CD4-positive, CD25-positive, alpha-beta regulatory T cell (primary cell): ENCODE measurements around the gene BANP. TPM values are rescaled to one million over a fixed set of nuclear protein-coding genes. Genes with fewer than 3 reads are reported as not detected.
A peak's percentile ranks its signal among the peaks of the same experiment; 100 is the strongest.
"Not testable (repeated sequence)": the region's sequence is repeated elsewhere in the genome, so short reads cannot be mapped to it uniquely, and the experiment has no call there.

Source experiments
- ATAC-seq, 2 donors: fragments of 150-1000 bp; cut with Tn5 transposase; one replicate each; pipeline ENCODE4 v1.10.0; 2021; ENCODE audit warnings: low read depth in 2 of 2, moderate number of reproducible peaks in 2 of 2, moderate library complexity in 1 of 2
- DNase-seq, 3 donors: peaks; one replicate each; pipeline versions ENCODE4 v3.0.0 to v3.0.0-alpha.2; 2012 to 2022; ENCODE audit warnings: mixed read lengths in 1 of 3
- H3K27ac ChIP-seq: one replicate; pipeline ENCODE4 v1.7.0; 2013; ENCODE audit warnings: mild to moderate bottlenecking, low read length; ENCODE audit not compliant: insufficient read depth, poor library complexity, severe bottlenecking
- H3K27me3 ChIP-seq: one replicate; pipeline ENCODE4 v1.7.0; 2013; ENCODE audit warnings: low read length; ENCODE audit not compliant: control insufficient read depth, insufficient read depth
- H3K36me3 ChIP-seq: one replicate; pipeline ENCODE4 v1.7.0; 2013; ENCODE audit warnings: mild to moderate bottlenecking, low read length, moderate library complexity; ENCODE audit not compliant: control insufficient read depth, insufficient read depth
- H3K4me1 ChIP-seq: 2 replicates; pipeline ENCODE4 v1.7.0; 2013; ENCODE audit warnings: mild to moderate bottlenecking, low read length; ENCODE audit not compliant: insufficient read depth, control insufficient read depth, poor library complexity, severe bottlenecking
- H3K4me3 ChIP-seq: one replicate; pipeline ENCODE4 v1.7.0; 2013; ENCODE audit warnings: low read depth, mild to moderate bottlenecking, low read length, moderate library complexity
- H3K9me3 ChIP-seq, 2 experiments: 1 replicate in 1 of 2; 2 replicates in 1 of 2; pipeline ENCODE4 v1.7.0; 2013; ENCODE audit warnings: low read length in 2 of 2, mild to moderate bottlenecking in 1 of 2, moderate library complexity in 1 of 2; ENCODE audit not compliant: control insufficient read depth in 2 of 2
- H3K27ac Mint-ChIP-seq, 3 donors: one replicate each; pipeline ENCODE4 v1.8.0; 2020 to 2022; ENCODE audit warnings: mild to moderate bottlenecking in 3 of 3, mixed read lengths in 3 of 3, moderate library complexity in 2 of 3
- H3K27me3 Mint-ChIP-seq: one replicate; pipeline ENCODE4 v1.8.0; 2022; ENCODE audit warnings: mild to moderate bottlenecking, mixed read lengths
- H3K36me3 Mint-ChIP-seq: one replicate; pipeline ENCODE4 v1.8.0; 2020; ENCODE audit warnings: mixed read lengths
- H3K4me1 Mint-ChIP-seq, 4 donors: one replicate each; pipeline ENCODE4 v1.8.0; 2020 to 2022; ENCODE audit warnings: mixed read lengths in 4 of 4, mild to moderate bottlenecking in 1 of 4
- H3K4me3 Mint-ChIP-seq, 4 donors: one replicate each; pipeline ENCODE4 v1.8.0; 2020 to 2022; ENCODE audit warnings: mild to moderate bottlenecking in 4 of 4, mixed read lengths in 4 of 4, moderate library complexity in 3 of 4
- H3K9me3 Mint-ChIP-seq, 7 donors: one replicate each; pipeline ENCODE4 v1.8.0; 2020 to 2022; ENCODE audit warnings: mixed read lengths in 7 of 7, mild to moderate bottlenecking in 3 of 7, moderate library complexity in 2 of 7
- polyA plus RNA-seq, 4 donors: library from polyadenylated mRNA; unstranded; fragments of 300-500 nt; fragmentation: Illumina TruSeq; gene quantifications; one replicate each; pipeline ENCODE4 v1.2.3, GENCODE V29; 2021
- total RNA-seq: library from RNA; stranded (reverse); gene quantifications from one replicate; pipeline ENCODE4 v1.2.3, GENCODE V29; 2022

BANP gene
- total and polyA plus RNA-seq, 5 donors from 2014 or later = 20.4 to 114 (median 26.6) TPM

DNA sequence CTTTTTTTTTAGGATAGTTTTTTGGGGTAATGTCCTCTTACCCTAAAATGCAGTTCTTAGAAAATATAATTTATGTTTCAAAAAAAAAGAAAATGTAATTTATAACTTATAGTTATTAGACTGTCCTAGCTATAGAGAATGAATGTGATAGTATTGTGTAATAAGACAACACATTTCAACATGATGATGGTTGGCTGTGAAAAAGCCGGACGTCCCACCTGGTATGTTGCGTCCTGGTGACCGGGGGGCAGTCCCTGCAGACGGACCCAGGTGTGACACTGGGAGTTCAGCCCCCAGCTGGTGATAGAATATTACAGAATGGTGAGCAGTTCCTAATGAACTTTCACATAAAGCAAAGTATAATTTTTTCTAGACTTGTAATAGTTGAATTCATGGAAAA is 34.3 kb downstream of the BANP start:
- not testable (repeated sequence) for H3K4me3 Mint-ChIP-seq, H3K27ac ChIP-seq, H3K4me3 ChIP-seq, H3K27me3 ChIP-seq, H3K9me3 ChIP-seq, DNase-seq, H3K9me3 Mint-ChIP-seq, H3K27ac Mint-ChIP-seq, ATAC-seq, H3K27me3 Mint-ChIP-seq, H3K4me1 ChIP-seq
- Mint-ChIP-seq H3K4me1 (peaks cover 10 to 46% (median 29%) of the 10 kb centered on the region in 4 donors), H3K36me3 (peaks cover 40% of the 10 kb centered on the region)
- H3K36me3 ChIP-seq = peaks cover 39% of the 10 kb centered on the region

DNA sequence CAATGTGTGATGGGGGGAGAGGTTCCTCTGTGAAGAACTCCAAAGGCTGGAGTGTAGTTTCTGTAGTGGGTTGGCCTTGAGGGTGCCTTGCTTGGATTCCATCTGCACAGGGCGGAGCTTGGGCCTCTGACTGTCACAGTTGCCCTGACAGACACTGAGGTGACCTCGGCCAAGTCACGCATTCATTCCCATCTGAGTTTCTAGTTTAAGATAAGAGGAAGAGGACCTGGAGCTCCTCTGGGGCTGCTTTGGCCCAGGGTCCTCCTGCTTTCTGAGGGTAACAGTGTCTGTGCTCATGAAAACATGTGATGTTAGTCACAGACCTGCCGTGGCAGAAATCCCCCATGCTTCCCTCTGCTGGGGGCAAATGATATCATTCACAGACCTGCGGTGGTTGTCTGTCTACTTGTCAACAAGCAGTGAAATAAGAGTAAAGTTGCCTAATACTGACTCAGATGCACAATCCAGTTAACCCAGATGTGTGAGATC is 35.2 kb downstream of the BANP start:
- Mint-ChIP-seq H3K27ac (peak overlapping the region; percentile 87 to 91 (median 90)), H3K4me1 (peaks cover 5 to 37% (median 23%) of the 10 kb centered on the region in 4 donors), H3K36me3 (peaks cover 41% of the 10 kb centered on the region)
- not testable (repeated sequence) for H3K27me3 ChIP-seq, H3K4me1 ChIP-seq, H3K9me3 Mint-ChIP-seq, H3K27me3 Mint-ChIP-seq, H3K4me3 ChIP-seq, H3K4me3 Mint-ChIP-seq, H3K9me3 ChIP-seq
- DNase-seq = peak; percentile 17 to 56 (median 32)
- peaks cover 39% of the 10 kb centered on the region for H3K36me3 ChIP-seq
- peak; percentile 67 to 81 for ATAC-seq
- H3K27ac ChIP-seq = peak overlapping the region; percentile 57

DNA sequence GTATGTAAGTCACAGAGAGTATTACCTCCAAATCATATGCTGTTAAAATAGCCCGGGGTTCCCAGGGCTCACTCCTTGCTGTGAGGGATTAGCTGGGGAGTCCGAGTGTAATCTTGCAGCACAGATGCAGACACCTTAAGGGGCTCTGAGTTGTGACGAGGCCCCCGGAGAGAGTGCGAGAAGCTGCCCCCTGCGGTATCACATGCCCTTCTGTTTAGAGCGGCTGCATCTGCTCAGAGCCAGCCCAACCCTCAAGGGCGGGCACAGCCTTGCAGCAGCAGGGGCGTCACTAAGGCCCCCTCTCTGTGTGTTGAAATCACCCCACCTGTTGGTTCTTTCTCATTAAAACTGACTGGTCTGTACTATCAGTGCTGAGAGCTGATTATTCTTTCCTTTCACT is 37.4 kb downstream of the BANP start:
- DNase-seq = not testable (repeated sequence)
- H3K36me3 ChIP-seq = peaks cover 29% of the 10 kb centered on the region

DNA sequence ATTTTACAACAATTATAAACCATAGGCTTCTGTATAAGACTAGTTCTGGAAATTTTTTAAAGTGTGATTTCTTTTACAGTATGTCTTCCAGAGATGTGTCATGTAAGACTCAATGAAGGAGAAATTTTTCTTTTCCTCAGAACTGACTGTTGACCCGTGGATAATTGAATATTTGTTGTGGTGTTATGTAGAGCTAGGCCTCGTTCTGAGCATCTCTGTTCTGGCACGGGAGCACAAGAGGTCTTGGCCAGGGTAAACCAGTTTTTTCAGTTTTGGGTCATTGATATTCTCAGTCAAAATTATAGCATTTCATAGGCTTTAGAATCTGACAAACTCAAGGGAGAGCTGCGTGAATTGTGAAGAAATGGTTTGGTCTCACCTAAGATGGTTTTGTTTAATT is 39.0 kb downstream of the BANP start:
- ATAC-seq, H3K27ac ChIP-seq, H3K4me3 ChIP-seq, H3K4me3 Mint-ChIP-seq, H3K4me1 ChIP-seq, H3K27me3 ChIP-seq, H3K9me3 ChIP-seq, H3K27me3 Mint-ChIP-seq, H3K9me3 Mint-ChIP-seq, DNase-seq: not testable (repeated sequence)
- H3K36me3 ChIP-seq = peaks cover 23% of the 10 kb centered on the region
- peak overlapping the region in 1 of 3 donors; percentile 30 for H3K27ac Mint-ChIP-seq
- H3K36me3 Mint-ChIP-seq = peaks cover 16% of the 10 kb centered on the region
- peaks cover 0 to 12% (median 9%) of the 10 kb centered on the region in 4 donors for H3K4me1 Mint-ChIP-seq

More for the DNA sequence above, 37.4 kb downstream of the BANP start:
- H3K4me1 ChIP-seq, H3K27me3 Mint-ChIP-seq, H3K9me3 ChIP-seq, H3K4me3 Mint-ChIP-seq, H3K27me3 ChIP-seq, H3K4me3 ChIP-seq, H3K27ac ChIP-seq, H3K9me3 Mint-ChIP-seq, ATAC-seq: not testable (repeated sequence)
- Mint-ChIP-seq H3K36me3 (peaks cover 22% of the 10 kb centered on the region), H3K4me1 (peaks cover 0 to 22% (median 15%) of the 10 kb centered on the region in 4 donors), H3K27ac (peak overlapping the region in 1 of 3 donors; percentile 42)

DNA sequence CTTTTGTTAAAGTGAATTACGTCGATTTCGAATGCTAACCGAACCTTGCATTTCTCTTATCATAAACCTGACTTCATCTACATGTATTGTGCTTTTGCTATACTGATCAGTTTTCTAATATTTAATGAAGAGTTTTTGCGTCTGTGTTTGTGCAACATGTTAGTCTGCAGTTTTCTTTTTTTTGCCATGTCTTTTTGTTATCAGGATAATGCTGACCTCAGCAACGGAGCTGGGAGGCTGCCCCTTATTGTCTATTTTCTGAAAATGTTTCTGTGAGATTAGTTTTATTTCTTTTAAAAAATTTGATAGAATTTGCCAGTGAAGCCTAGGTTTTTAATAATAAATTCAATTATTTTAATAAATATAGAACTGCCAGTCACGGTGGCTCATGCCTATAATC is 40.9 kb downstream of the BANP start:
- peaks cover 20% of the 10 kb centered on the region for H3K36me3 ChIP-seq
- not testable (repeated sequence) for H3K4me3 Mint-ChIP-seq, ATAC-seq, H3K9me3 Mint-ChIP-seq, DNase-seq, H3K27ac Mint-ChIP-seq, H3K4me1 Mint-ChIP-seq, H3K9me3 ChIP-seq, H3K27ac ChIP-seq, H3K4me1 ChIP-seq, H3K4me3 ChIP-seq, H3K27me3 Mint-ChIP-seq, H3K27me3 ChIP-seq
- H3K36me3 Mint-ChIP-seq = peaks cover 13% of the 10 kb centered on the region

DNA sequence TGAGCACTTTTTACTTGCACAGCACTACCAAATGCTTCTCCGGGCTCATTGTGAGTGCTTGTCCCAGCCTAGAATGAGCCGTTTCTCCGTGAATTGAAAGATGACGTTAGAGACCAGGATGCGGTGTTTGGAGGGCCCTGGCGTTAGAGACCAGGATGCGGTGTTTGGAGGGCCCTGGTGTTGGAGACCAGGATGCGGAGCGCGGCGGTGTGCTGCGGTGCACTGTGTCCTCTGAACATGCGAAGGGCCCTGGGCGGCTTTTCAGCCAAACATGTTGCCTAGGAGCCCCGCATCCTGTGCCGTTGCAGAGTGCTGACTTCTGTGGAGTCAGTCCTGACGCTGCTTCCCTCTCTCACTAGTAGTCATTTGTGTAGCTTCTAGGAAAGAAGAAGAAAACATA is 42.7 kb downstream of the BANP start:
- no peak overlapping the region for H3K27ac ChIP-seq
- Mint-ChIP-seq H3K36me3 (peaks cover 20% of the 10 kb centered on the region), H3K4me3 (no peak overlapping the region), H3K27ac (no peak overlapping the region), H3K4me1 (peaks cover 0 to 11% (median 5%) of the 10 kb centered on the region in 4 donors), H3K27me3 (no peaks in the 10 kb centered on the region), H3K9me3 (no peaks in the 10 kb centered on the region)
- H3K9me3 ChIP-seq = no peaks in the 10 kb centered on the region
- H3K27me3 ChIP-seq = no peaks in the 10 kb centered on the region
- ATAC-seq = no peak
- H3K4me3 ChIP-seq = no peak overlapping the region
- peaks cover 20% of the 10 kb centered on the region for H3K36me3 ChIP-seq
- no peaks in the 10 kb centered on the region for H3K4me1 ChIP-seq
- no peak for DNase-seq

DNA sequence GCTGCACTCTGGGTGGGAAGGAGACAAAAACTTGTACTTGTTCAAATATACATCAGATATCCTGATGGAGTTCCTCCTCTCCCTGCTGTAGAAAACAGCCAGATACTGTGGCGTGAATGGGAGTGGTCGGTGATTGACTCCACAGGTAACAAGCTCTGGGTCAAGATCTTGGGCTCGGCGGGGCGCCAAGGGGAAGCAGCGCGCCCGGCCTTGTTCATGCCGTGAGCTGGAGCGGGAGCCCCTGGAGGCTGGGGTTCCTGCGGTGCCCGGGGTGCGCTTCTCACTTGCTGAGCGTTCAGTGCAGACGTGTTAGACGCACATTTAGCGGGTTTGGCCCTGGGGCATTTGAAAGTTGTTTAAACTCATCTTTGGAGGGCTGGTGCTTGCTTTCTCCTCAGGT is 44.4 kb downstream of the BANP start:
- no peak for DNase-seq
- no peak overlapping the region for H3K27ac ChIP-seq
- H3K9me3 Mint-ChIP-seq = no peaks in the 10 kb centered on the region
- no peak for ATAC-seq
- peaks cover 0 to 10% (median 4%) of the 10 kb centered on the region in 4 donors for H3K4me1 Mint-ChIP-seq
- no peak overlapping the region for H3K4me3 Mint-ChIP-seq
- no peaks in the 10 kb centered on the region for H3K27me3 ChIP-seq
- H3K9me3 ChIP-seq = no peaks in the 10 kb centered on the region
- H3K36me3 Mint-ChIP-seq = peaks cover 11% of the 10 kb centered on the region
- no peak overlapping the region for H3K4me3 ChIP-seq
- H3K27ac Mint-ChIP-seq = no peak overlapping the region
- no peaks in the 10 kb centered on the region for H3K4me1 ChIP-seq
- H3K36me3 ChIP-seq = peaks cover 17% of the 10 kb centered on the region
- H3K27me3 Mint-ChIP-seq = no peaks in the 10 kb centered on the region
